ENCODE measurements around the gene ZNF665. TPM values are rescaled to one million over a fixed set of nuclear protein-coding genes. Genes with fewer than 3 reads are reported as not detected.

Gene ZNF665
- total RNA-seq, 2 experiments from 2014 or later: 2.1 to 3.2 TPM

DNA sequence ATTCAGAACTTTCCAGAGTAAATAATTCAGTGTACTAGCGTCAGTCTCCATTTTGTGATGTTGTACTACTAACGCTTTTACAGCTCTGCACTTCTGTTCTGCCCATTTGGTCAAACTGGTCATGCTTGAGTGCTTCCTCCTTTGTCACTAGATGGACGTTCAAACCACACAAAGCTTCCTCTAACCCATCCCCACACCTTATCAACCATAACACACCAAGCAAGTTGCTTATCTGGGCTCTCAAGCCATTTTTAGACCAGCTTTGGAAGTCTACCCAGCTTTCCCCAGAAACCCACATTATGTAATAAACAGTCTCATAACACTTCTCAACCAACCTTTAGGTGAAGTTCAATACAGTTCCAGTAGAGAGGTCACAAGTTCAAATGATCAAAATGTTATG is 32.0 kb downstream of the ZNF665 start:
- ATAC-seq (ENCODE audit: poor library complexity): no peak
- no peaks in the 10 kb centered on the region for H3K27me3 Mint-ChIP-seq
- DNase-seq: no peak
- Histone ChIP-seq H3K27ac (ENCODE audit: low read depth in 1 of 2, low read length in 2 of 2) (no peak overlapping the region), H3K4me1 (ENCODE audit: insufficient read depth, low read length) (peaks cover 19% of the 10 kb centered on the region), H3K36me3 (ENCODE audit: insufficient read depth, low read length) (no peaks in the 10 kb centered on the region), H3K27me3 (ENCODE audit: control insufficient read depth in 1 of 2, insufficient read depth in 2 of 2, low read length in 2 of 2) (peaks cover 0 to 3% of the 10 kb centered on the region in 2 experiments), H3K4me3 (ENCODE audit: low read length) (no peak overlapping the region), H3K9me3 (ENCODE audit: control insufficient read depth in 1 of 2, insufficient read depth in 1 of 2, low read length in 2 of 2) (peaks cover 54 to 59% of the 10 kb centered on the region in 2 experiments)
- intact Hi-C loops (cut with DNase I, micrococcal nuclease): no loop called here
- ChIA-PET CTCF (no interaction called here), POLR2A (no interaction called here)
- no peak overlapping the region for H3K27ac Mint-ChIP-seq
- peaks cover 26% of the 10 kb centered on the region for H3K4me1 Mint-ChIP-seq (ENCODE audit: low read depth)
- H3K36me3 Mint-ChIP-seq (ENCODE audit: low read depth): peaks cover 73% of the 10 kb centered on the region
- peaks cover 23% of the 10 kb centered on the region for H3K9me3 Mint-ChIP-seq
- TF ChIP-seq, protein P1, sequence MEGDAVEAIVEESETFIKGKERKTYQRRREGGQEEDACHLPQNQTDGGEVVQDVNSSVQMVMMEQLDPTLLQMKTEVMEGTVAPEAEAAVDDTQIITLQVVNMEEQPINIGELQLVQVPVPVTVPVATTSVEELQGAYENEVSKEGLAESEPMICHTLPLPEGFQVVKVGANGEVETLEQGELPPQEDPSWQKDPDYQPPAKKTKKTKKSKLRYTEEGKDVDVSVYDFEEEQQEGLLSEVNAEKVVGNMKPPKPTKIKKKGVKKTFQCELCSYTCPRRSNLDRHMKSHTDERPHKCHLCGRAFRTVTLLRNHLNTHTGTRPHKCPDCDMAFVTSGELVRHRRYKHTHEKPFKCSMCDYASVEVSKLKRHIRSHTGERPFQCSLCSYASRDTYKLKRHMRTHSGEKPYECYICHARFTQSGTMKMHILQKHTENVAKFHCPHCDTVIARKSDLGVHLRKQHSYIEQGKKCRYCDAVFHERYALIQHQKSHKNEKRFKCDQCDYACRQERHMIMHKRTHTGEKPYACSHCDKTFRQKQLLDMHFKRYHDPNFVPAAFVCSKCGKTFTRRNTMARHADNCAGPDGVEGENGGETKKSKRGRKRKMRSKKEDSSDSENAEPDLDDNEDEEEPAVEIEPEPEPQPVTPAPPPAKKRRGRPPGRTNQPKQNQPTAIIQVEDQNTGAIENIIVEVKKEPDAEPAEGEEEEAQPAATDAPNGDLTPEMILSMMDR (IDR thresholded peaks at IDR 0.05): no peak
- peak overlapping the region; percentile 43 for H3K4me3 Mint-ChIP-seq

DNA sequence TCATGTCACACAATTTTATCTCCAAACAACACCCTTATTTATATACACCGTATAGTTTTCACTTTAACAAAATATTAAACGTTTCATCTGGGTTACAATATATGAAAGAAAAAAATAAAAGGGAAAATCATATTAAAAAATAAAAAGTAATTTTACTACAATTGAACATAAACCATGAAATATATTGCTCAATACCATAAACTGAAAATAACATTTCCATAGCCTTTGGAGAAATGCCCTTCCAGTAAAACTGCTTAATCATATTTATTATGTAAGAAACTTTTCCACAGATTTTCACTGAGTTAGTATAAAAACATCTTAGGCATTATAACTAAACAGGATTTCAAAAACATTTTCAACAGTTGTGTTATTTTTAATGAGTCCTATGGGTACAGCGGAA is 32.8 kb downstream of the ZNF665 start:
- H3K4me1 ChIP-seq (ENCODE audit: insufficient read depth, low read length): peaks cover 19% of the 10 kb centered on the region
- H3K27ac ChIP-seq (ENCODE audit: low read depth in 1 of 2, low read length in 2 of 2): no peak overlapping the region
- DNase-seq: no peak
- ChIA-PET POLR2A (no interaction called here), CTCF (no interaction called here)
- H3K36me3 Mint-ChIP-seq (ENCODE audit: low read depth): peaks cover 72% of the 10 kb centered on the region
- H3K27me3 Mint-ChIP-seq: no peaks in the 10 kb centered on the region
- H3K36me3 ChIP-seq (ENCODE audit: insufficient read depth, low read length): no peaks in the 10 kb centered on the region
- intact Hi-C loops (cut with DNase I, micrococcal nuclease): no loop called here
- H3K4me1 Mint-ChIP-seq (ENCODE audit: low read depth): peaks cover 26% of the 10 kb centered on the region
- H3K4me3 ChIP-seq (ENCODE audit: low read length): no peak overlapping the region
- TF ChIP-seq, protein P1 (IDR thresholded peaks at IDR 0.05): no peak
- no peak overlapping the region for H3K4me3 Mint-ChIP-seq
- H3K9me3 Mint-ChIP-seq: peaks cover 16% of the 10 kb centered on the region
- peaks cover 0 to 3% of the 10 kb centered on the region in 2 experiments for H3K27me3 ChIP-seq (ENCODE audit: control insufficient read depth in 1 of 2, insufficient read depth in 2 of 2, low read length in 2 of 2)
- H3K27ac Mint-ChIP-seq: no peak overlapping the region
- peaks cover 50 to 67% of the 10 kb centered on the region in 2 experiments for H3K9me3 ChIP-seq (ENCODE audit: control insufficient read depth in 1 of 2, insufficient read depth in 1 of 2, low read length in 2 of 2)
- no peak for ATAC-seq (ENCODE audit: poor library complexity)

DNA sequence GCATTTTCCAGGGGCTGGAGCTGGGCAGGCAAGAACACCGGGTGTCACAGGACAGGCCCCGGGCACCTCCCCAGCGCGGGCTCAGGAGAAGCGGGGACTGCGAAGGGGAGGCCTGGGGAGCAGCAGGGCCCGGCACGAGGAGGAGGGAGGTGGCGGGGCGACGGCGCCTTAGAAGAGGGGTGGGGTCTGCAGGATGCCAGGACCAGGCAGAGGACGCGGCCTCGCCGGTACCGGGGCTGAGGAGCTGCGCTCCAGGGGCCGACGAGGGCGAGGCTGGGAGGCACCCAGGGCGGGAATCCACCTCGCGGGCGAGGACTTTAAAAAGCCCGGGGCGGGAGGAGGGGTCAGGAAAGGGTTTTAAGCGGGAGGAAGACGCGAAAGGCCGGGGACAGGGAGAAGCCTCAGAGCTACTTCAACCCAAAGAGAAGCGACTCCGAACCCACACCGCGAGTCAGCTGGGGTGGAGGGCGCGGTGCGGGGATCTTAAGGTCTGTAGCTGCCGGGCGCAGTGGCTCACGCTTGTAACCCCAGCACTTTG is 35.0 kb downstream of the ZNF665 start:
- peak overlapping the region; percentile 71 for H3K4me3 ChIP-seq (ENCODE audit: low read length)
- CTCF ChIA-PET: interaction anchor here (1.3 to 1.8 kb wide), 2 partner anchors 37 to 165 kb away, joined by 4 to 6 read pairs; no protein-coding TSS in a partner anchor
- peak overlapping the region; percentile 44 to 56 for H3K27ac ChIP-seq (ENCODE audit: low read depth in 1 of 2, low read length in 2 of 2)
- DNase-seq (peak in 13 of 14 experiments; percentile 1 to 66 (median 9)), ATAC-seq (ENCODE audit: poor library complexity) (peak; percentile 33)
- POLR2A ChIA-PET: interaction anchor here (0.8 to 1.5 kb wide), 3 partner anchors 175 to 1110 kb away, joined by 3 to 4 read pairs (median 3); partner anchors contain the start of genes ZNF432 and ZNF845
- H3K27ac Mint-ChIP-seq: peak overlapping the region; percentile 82
- peaks cover 20% of the 10 kb centered on the region for H3K9me3 Mint-ChIP-seq
- H3K4me1 Mint-ChIP-seq (ENCODE audit: low read depth): peaks cover 26% of the 10 kb centered on the region
- H3K27me3 ChIP-seq (ENCODE audit: control insufficient read depth in 1 of 2, insufficient read depth in 2 of 2, low read length in 2 of 2): peaks cover 0 to 3% of the 10 kb centered on the region in 2 experiments
- H3K4me3 Mint-ChIP-seq: peak overlapping the region; percentile 92
- peaks cover 5% of the 10 kb centered on the region for H3K36me3 ChIP-seq (ENCODE audit: insufficient read depth, low read length)
- peaks cover 19% of the 10 kb centered on the region for H3K4me1 ChIP-seq (ENCODE audit: insufficient read depth, low read length)
- peaks cover 46 to 75% of the 10 kb centered on the region in 2 experiments for H3K9me3 ChIP-seq (ENCODE audit: control insufficient read depth in 1 of 2, insufficient read depth in 1 of 2, low read length in 2 of 2)
- intact Hi-C loops (cut with DNase I, micrococcal nuclease): loop anchor here in 1 of 2 experiments (2.0 kb wide), 1 partner anchor 207 kb away; the partner anchor contains the start of gene ZNF525
- H3K27me3 Mint-ChIP-seq: no peaks in the 10 kb centered on the region
- TF ChIP-seq, protein P1 (IDR thresholded peaks at IDR 0.05): no peak
- peaks cover 76% of the 10 kb centered on the region for H3K36me3 Mint-ChIP-seq (ENCODE audit: low read depth)
